Activated CD4-positive, alpha-beta memory T cell treated with anti-CD3 and anti-CD28 coated beads for 36 hours (primary cell): Measurements from ENCODE around the gene EFEMP1. TPM values are rescaled to one million over a fixed set of nuclear protein-coding genes. Genes with fewer than 3 reads are reported as not detected.
"Not testable (repeated sequence)": the region's sequence is repeated elsewhere in the genome, so short reads cannot be mapped to it uniquely, and the experiment has no call there.

Experiments
- CTCF ChIA-PET: fragments of 350-600 bp; sonication (Branson Sonifier 250); formaldehyde crosslinking; loops from one replicate; lab custom pipeline; 2021; ENCODE audit warnings: antibody characterized with exemption, inconsistent platforms; lab: Charles Lee
- POLR2A ChIA-PET: fragments of 350-600 bp; sonication (Branson Sonifier 250); formaldehyde crosslinking; loops from one replicate; lab custom pipeline; 2021; ENCODE audit warnings: antibody characterized with exemption; lab: Charles Lee
- DNase-seq: peaks from one replicate; pipeline ENCODE4 v3.0.0-alpha.2; 2020
- H3K27ac Mint-ChIP-seq: one replicate; pipeline ENCODE4 v1.8.0; 2021; ENCODE audit warnings: mixed read lengths
- H3K27me3 Mint-ChIP-seq: one replicate; pipeline ENCODE4 v1.8.0; 2021; ENCODE audit warnings: mixed read lengths
- H3K36me3 Mint-ChIP-seq: one replicate; pipeline ENCODE4 v1.8.0; 2021; ENCODE audit warnings: mixed read lengths
- H3K4me1 Mint-ChIP-seq: one replicate; pipeline ENCODE4 v1.8.0; 2021; ENCODE audit warnings: low read depth, mixed read lengths
- H3K4me3 Mint-ChIP-seq: one replicate; pipeline ENCODE4 v1.8.0; 2021; ENCODE audit warnings: mild to moderate bottlenecking, mixed read lengths
- H3K9me3 Mint-ChIP-seq: one replicate; pipeline ENCODE4 v1.8.0; 2021; ENCODE audit warnings: mixed read lengths
- intact Hi-C: fragments of 100-400 bp; cut with micrococcal nuclease; formaldehyde crosslinking; loops from one replicate; pipeline ENCODE4 v1.15.1; 2023
- total RNA-seq, 2 experiments: library from RNA; stranded (reverse); gene quantifications; one replicate each; pipeline ENCODE4 v1.2.3, GENCODE V29; 2021

The EFEMP1 gene
- total RNA-seq, 2 experiments from 2014 or later: not detected

GRCh38 chr2:55827428-55827827, 96.2 kb downstream of the EFEMP1 start:
- CTCF ChIA-PET, H3K4me1 Mint-ChIP-seq, H3K9me3 Mint-ChIP-seq, H3K27ac Mint-ChIP-seq, H3K36me3 Mint-ChIP-seq, H3K27me3 Mint-ChIP-seq, POLR2A ChIA-PET, H3K4me3 Mint-ChIP-seq, DNase-seq, intact Hi-C loops: not testable (repeated sequence)

GRCh38 chr2:55826246-55826645, 97.3 kb downstream of the EFEMP1 start:
- H3K27me3 Mint-ChIP-seq: no peaks in the 10 kb centered on the region
- no peak for DNase-seq
- no peaks in the 10 kb centered on the region for H3K36me3 Mint-ChIP-seq
- intact Hi-C loops: no loop called here
- H3K27ac Mint-ChIP-seq: no peak overlapping the region
- CTCF ChIA-PET: no interaction called here
- H3K4me3 Mint-ChIP-seq: no peak overlapping the region
- no peaks in the 10 kb centered on the region for H3K4me1 Mint-ChIP-seq
- H3K9me3 Mint-ChIP-seq: no peaks in the 10 kb centered on the region
- POLR2A ChIA-PET: no interaction called here

- no peaks in the 10 kb centered on the region for H3K4me1 Mint-ChIP-seq
- no peak for DNase-seq
- no peaks in the 10 kb centered on the region for H3K36me3 Mint-ChIP-seq
- CTCF ChIA-PET: no interaction called here
- H3K4me3 Mint-ChIP-seq: no peak overlapping the region
- intact Hi-C loops: no loop called here
- no peaks in the 10 kb centered on the region for H3K9me3 Mint-ChIP-seq
- no peaks in the 10 kb centered on the region for H3K27me3 Mint-ChIP-seq
- POLR2A ChIA-PET: no interaction called here
- no peak overlapping the region for H3K27ac Mint-ChIP-seq
These were observed 99.0 kb downstream of the EFEMP1 start for GRCh38 chr2:55824551-55825096.

Other genes with a start within 250 kb of the EFEMP1 start
- 10 to 100 TPM; 44.0 to 48.4 TPM for gene PNPT1, start 229.9 kb downstream of the EFEMP1 start, total RNA-seq